Activated CD4-positive, alpha-beta T cell treated with anti-CD3 and anti-CD28 coated beads, Interleukin-2, amount 10 ng/mL, durations not matched to agents 24 days and 14 days (primary cell): Measurements from ENCODE around the gene CSNK1E. TPM values are rescaled to one million over a fixed set of nuclear protein-coding genes. Genes with fewer than 3 reads are reported as not detected.

ENCODE experiments used
- total RNA-seq: library from RNA; stranded (reverse); gene quantifications from 2 replicates; pipeline ENCODE4 v1.2.3, GENCODE V29; 2022

CSNK1E gene
- total RNA-seq, 1 donor from 2014 or later = 157 TPM

Other genes with a start within 250 kb of the CSNK1E start
- gene SLC16A8, start 233.2 kb downstream of the CSNK1E start, total RNA-seq = not detected in 2 replicates
- gene BAIAP2L2, start 206.7 kb downstream of the CSNK1E start, total RNA-seq = 0.19 and 0.45 TPM in 2 replicates
- 34.3 and 43.2 TPM in 2 replicates for gene PLA2G6, start 135.6 kb downstream of the CSNK1E start, total RNA-seq
- gene MAFF, start 115.4 kb downstream of the CSNK1E start, total RNA-seq = 12.6 and 12.8 TPM in 2 replicates
- gene TMEM184B, start 44.4 kb downstream of the CSNK1E start, total RNA-seq = 31.9 and 33.1 TPM in 2 replicates
- not detected in 2 replicates for gene KCNJ4, start 137.8 kb upstream of the CSNK1E start, total RNA-seq
- gene KDELR3, start 150.7 kb upstream of the CSNK1E start, total RNA-seq = 1.1 and 1.3 TPM in 2 replicates
- 373 and 374 TPM in 2 replicates for gene DDX17, start 188.9 kb upstream of the CSNK1E start, total RNA-seq